Cardiac fibroblast (primary cell): ENCODE results near the gene PSTPIP1.

Experiments
- DNase-seq, 2 donors: peaks; one replicate each; pipeline versions ENCODE4 v3.0.0 to v3.0.0-alpha.2; 2010; ENCODE audit warnings: low read depth in 2 of 2
- H3K4me3 ChIP-seq, 2 donors: replicated peaks in 1 of 2; 1 replicate in 1 of 2; 2 replicates in 1 of 2; pipeline ENCODE4 v1.5.1; 2011; ENCODE audit warnings: low read depth in 2 of 2, low read length in 2 of 2, mild to moderate bottlenecking in 2 of 2, moderate library complexity in 1 of 2
- TF ChIP-seq, protein P1 (sequence below): IDR thresholded peaks from one replicate; pipeline ENCODE4 v1.5.1; 2011; ENCODE audit warnings: low read depth, mild to moderate bottlenecking, low read length, inconsistent platforms

The PSTPIP1 gene

DNA sequence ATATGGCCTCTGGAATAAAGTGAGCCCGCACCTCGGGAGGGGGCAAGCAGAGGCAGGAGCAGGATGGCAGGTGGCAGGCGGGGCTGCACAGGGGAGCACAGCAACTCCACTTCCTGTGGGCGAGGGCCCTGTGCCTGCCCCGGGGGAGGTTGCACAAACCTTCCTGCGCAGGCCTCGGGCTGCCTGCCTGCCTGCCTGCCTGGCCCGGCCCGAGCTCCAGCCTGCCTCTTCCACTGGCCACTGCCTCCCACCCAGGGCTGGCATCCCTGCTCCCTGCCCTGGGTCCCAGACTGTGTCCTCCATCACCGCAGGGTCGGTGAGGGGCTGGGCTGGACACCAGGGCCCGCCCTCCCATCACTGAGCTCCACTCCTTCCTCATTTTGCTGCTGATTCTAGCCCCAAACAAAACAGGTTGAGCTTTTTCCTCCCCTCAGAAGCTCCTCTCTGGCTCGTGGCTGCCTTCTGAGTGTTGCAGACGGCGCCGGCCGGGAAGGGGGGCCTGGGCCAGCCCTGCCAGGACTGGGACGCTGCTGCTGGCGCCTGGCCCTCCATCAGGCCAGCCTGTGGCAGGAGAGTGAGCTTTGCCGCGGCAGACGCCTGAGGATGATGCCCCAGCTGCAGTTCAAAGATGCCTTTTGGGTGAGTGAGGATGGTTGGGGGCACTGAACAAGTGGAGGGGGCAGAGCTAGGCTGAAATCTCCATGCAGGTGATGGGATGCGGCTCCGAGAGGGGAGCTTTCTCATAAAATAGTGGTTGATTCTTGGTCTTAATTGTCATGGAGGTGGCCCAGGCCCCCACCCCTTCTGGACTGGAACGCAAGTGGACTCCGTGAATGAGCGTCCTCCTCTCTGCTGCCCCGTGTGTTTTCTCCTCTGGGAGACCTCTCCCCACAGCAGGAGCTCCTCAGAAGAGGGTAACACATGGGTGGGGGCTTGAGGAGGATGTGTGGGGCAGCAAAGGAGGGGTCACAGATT, at the start of gene PSTPIP1:
Gene PSTPIP1, plus strand, starts transcription at position 156 of the 975 bp plus-strand sequence. Its CDS starts 448 bp downstream, at position 604.
- no peak within 1 kb of the TSS for H3K4me3 ChIP-seq
- TF ChIP-seq, protein P1, sequence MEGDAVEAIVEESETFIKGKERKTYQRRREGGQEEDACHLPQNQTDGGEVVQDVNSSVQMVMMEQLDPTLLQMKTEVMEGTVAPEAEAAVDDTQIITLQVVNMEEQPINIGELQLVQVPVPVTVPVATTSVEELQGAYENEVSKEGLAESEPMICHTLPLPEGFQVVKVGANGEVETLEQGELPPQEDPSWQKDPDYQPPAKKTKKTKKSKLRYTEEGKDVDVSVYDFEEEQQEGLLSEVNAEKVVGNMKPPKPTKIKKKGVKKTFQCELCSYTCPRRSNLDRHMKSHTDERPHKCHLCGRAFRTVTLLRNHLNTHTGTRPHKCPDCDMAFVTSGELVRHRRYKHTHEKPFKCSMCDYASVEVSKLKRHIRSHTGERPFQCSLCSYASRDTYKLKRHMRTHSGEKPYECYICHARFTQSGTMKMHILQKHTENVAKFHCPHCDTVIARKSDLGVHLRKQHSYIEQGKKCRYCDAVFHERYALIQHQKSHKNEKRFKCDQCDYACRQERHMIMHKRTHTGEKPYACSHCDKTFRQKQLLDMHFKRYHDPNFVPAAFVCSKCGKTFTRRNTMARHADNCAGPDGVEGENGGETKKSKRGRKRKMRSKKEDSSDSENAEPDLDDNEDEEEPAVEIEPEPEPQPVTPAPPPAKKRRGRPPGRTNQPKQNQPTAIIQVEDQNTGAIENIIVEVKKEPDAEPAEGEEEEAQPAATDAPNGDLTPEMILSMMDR, result no peak
- DNase-seq, result no peak

DNA sequence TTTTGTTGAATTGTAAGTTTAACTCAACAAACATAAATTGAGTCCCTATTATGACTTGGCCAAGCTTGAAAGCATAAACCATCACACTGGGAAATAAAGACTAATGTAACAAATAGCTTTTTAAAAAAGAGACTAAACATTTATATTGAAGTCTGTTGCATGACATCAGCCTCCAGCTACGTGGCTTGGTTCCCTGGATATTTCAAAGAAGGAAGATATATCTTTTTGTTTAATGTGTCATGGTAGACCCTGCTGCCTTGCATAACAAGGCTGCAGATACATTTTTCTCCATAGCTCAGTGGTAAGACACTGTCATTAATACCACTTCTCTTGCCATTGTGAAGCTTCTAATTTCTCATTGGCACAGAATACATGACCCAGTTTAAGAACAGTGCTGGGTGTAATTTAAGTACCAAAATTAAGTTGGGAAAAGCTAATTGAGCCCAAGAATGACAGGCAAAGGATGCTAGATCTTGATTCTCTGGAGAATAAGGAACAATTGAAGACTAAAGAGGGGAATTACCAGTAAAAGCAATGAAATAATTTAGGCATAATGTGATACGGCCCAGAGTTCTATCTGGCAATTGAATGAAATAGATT, 49.3 kb upstream of the PSTPIP1 start:
- H3K4me3 ChIP-seq, result no peak overlapping the region
- no peak for DNase-seq
- TF ChIP-seq, protein P1, result no peak

DNA sequence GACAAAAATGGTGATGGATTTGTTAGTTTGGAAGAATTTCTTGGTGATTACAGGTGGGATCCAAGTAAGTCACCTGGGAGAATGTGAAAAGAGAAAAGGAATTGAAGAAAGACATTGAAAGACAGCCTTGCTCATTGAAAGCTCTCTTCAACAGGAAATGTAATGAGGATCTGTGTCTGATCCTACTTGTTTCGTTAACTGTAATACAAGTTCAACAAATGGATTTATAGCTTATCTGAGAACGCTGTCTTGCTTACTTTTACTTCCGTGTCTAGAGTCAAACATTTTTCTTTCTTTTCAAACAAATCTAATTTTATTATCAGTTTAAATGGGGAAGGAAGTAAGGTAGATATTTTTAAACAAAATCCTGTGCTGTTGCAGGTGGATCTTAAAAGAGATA, 47.5 kb upstream of the PSTPIP1 start:
- no peak for DNase-seq
- TF ChIP-seq, protein P1, result no peak
- H3K4me3 ChIP-seq, result no peak overlapping the region

DNA sequence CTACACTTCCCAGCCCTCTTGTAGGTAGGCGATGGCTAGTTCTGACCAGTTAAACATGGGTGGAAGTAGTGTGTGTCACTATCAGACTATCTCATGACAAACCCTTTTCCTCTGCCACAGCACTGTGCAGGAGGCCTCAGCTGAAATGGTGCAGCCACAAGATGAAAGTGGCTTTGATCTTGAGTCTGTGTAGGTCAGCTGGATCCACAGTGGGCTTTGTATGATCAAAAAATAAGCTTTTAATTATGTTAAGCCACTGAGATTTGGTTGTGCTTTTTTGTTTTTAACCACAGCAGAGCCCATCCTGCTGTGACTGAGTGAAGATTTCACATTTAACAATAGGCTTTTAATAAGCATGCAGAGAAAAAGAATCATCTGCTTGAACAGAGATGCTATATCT, 43.7 kb upstream of the PSTPIP1 start:
- H3K4me3 ChIP-seq, result no peak overlapping the region
- DNase-seq, result no peak
- TF ChIP-seq, protein P1, result no peak

DNA sequence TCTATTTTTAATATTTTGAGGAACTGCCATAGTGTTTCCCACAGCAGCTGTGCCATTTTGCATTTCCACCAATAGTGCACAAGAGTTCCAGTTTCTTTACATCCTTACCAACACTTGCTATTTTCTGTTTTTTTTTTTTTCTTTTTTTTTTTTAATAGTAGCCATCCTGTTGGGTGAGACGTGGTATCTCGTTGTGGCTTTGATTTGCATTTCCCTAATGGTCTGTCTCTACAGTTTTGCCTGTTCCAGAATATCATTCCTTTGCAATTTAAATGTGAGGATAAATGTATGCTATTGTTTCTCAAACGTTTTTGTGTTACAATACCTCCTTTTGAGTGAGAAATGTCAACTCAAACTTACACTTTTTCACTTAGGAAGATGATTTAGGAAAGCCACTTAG, 41.0 kb upstream of the PSTPIP1 start:
- H3K4me3 ChIP-seq, result no peak overlapping the region
- TF ChIP-seq, protein P1, result no peak
- no peak for DNase-seq

DNA sequence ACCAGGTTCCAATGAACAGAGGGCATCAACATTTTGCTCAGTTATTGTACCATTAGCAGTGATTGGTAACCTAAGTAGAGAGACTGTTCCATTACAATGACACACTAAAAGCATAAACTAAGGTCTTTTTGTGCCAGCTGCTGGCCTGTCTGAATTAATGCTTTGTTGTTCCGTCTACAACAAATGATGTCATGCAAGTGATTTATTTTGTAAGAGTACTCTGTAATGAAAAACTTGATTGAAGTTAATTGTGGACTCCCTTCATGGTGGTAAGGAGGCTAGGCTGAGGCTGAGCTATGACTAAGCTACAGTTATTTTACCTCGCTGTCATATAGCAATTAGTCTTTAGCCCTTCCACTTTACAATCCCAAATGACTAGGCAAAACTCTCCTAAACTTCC, 40.2 kb upstream of the PSTPIP1 start:
- no peak overlapping the region for H3K4me3 ChIP-seq
- no peak for DNase-seq
- TF ChIP-seq, protein P1, result no peak
